ENCODE results near the gene ZBTB18. TPM values are rescaled to one million over a fixed set of nuclear protein-coding genes. Genes with fewer than 3 reads are reported as not detected.
A peak's percentile ranks its signal among the peaks of the same experiment; 100 is the strongest.
"Not testable (repeated sequence)": the region's sequence is repeated elsewhere in the genome, so short reads cannot be mapped to it uniquely, and the experiment has no call there.

The ZBTB18 gene
- total and polyA plus RNA-seq, 7 donors: 7.4 to 19.7 (median 15.3) TPM

GRCh38 chr1:244042293-244042692 lies 8.8 kb upstream of the ZBTB18 start:
- TF ChIP-seq EP300 (IDR thresholded peaks at IDR 0.05) (no peak), POLR2A (IDR thresholded peaks at IDR 0.05) (no peak), CTCF (IDR thresholded peaks at IDR 0.05) (no peak), POLR2AphosphoS5 (IDR thresholded peaks at IDR 0.05) (no peak)
- H3K9me3 ChIP-seq: no peaks in the 10 kb centered on the region
- 81 to 97% methylated on average over 3 of the region's 3 CpGs for WGBS, 2 donors
- H3K27me3 ChIP-seq: no peaks in the 10 kb centered on the region
- H3K36me3 ChIP-seq: no peaks in the 10 kb centered on the region
- no peak overlapping the region for H3K4me3 ChIP-seq
- intact Hi-C loops (cut with DNase I): loop anchor here (10.0 kb wide), 2 partner anchors 613 to 697 kb away; partner anchors contain the start of gene DESI2
- DNase-seq: no peak
- no peak overlapping the region for H3K27ac ChIP-seq
- peaks cover 0 to 6% (median 0%) of the 10 kb centered on the region in 4 donors for H3K4me1 ChIP-seq

GRCh38 chr1:244044423-244044822 lies 6.7 kb upstream of the ZBTB18 start:
- peaks cover 0 to 9% (median 0%) of the 10 kb centered on the region in 4 donors for H3K4me1 ChIP-seq
- DNase-seq: no peak
- no peaks in the 10 kb centered on the region for H3K27me3 ChIP-seq
- WGBS, 2 donors: 0 to 94% methylated on average over 1 of the region's 1 CpG
- intact Hi-C loops (cut with DNase I): loop anchor here (10.0 kb wide), 2 partner anchors 610 to 700 kb away; partner anchors contain the start of gene DESI2
- H3K27ac ChIP-seq: no peak overlapping the region
- H3K4me3 ChIP-seq: no peak overlapping the region
- TF ChIP-seq EP300 (IDR thresholded peaks at IDR 0.05) (no peak), POLR2A (IDR thresholded peaks at IDR 0.05) (no peak), POLR2AphosphoS5 (IDR thresholded peaks at IDR 0.05) (no peak), CTCF (IDR thresholded peaks at IDR 0.05) (no peak)
- H3K9me3 ChIP-seq: no peaks in the 10 kb centered on the region
- H3K36me3 ChIP-seq: no peaks in the 10 kb centered on the region

GRCh38 chr1:244046254-244046653 lies 4.8 kb upstream of the ZBTB18 start:
- intact Hi-C loops (cut with DNase I): loop anchor here (5.0 to 10.0 kb wide), 5 partner anchors 111 to 701 kb away; partner anchors contain the start of gene DESI2
- not testable (repeated sequence) for H3K9me3 ChIP-seq, H3K4me3 ChIP-seq, H3K27me3 ChIP-seq, H3K36me3 ChIP-seq, DNase-seq
- Histone ChIP-seq H3K27ac (peak overlapping the region in 3 of 4 donors; percentile 96 to 98 (median 97)), H3K4me1 (peaks cover 0 to 24% (median 12%) of the 10 kb centered on the region in 4 donors)
- WGBS, 2 donors: 90 to 94% methylated on average over 1 of the region's 1 CpG

- Histone ChIP-seq H3K36me3 (no peaks in the 10 kb centered on the region), H3K4me1 (peaks cover 0 to 32% (median 20%) of the 10 kb centered on the region in 4 donors), H3K4me3 (peak overlapping the region; percentile 76 to 90 (median 84)), H3K27ac (peak overlapping the region; percentile 95 to 98 (median 96)), H3K27me3 (no peaks in the 10 kb centered on the region), H3K9me3 (no peaks in the 10 kb centered on the region)
- intact Hi-C loops (cut with DNase I): loop anchor here (1.0 to 10.0 kb wide), 6 partner anchors 110 to 702 kb away; partner anchors contain the start of gene DESI2
- WGBS, 2 donors: 8 to 13% methylated on average over 13 of the region's 13 CpGs
- DNase-seq: no peak
- TF ChIP-seq EP300 (IDR thresholded peaks at IDR 0.05) (no peak), POLR2AphosphoS5 (IDR thresholded peaks at IDR 0.05) (peak in 1 of 4 donors; percentile 45), CTCF (IDR thresholded peaks at IDR 0.05) (no peak), POLR2A (IDR thresholded peaks at IDR 0.05) (no peak)
Observed at GRCh38 chr1:244046907-244047611, 4.0 kb upstream of the ZBTB18 start.

- DNase-seq: peak; percentile 91
- peaks cover 0 to 39% (median 25%) of the 10 kb centered on the region in 4 donors for H3K4me1 ChIP-seq
- 0% methylated on average over 54 of the region's 54 CpGs for WGBS, 2 donors
- no peaks in the 10 kb centered on the region for H3K36me3 ChIP-seq
- no peaks in the 10 kb centered on the region for H3K9me3 ChIP-seq
- H3K27ac ChIP-seq: peak overlapping the region; percentile 95 to 98 (median 96)
- no peaks in the 10 kb centered on the region for H3K27me3 ChIP-seq
- intact Hi-C loops (cut with DNase I): loop anchor here (1.0 to 10.0 kb wide), 8 partner anchors 110 to 703 kb away; partner anchors contain the start of genes AKT3 and DESI2
- TF ChIP-seq CTCF (IDR thresholded peaks at IDR 0.05) (no peak), EP300 (IDR thresholded peaks at IDR 0.05) (no peak), POLR2AphosphoS5 (IDR thresholded peaks at IDR 0.05) (peak; percentile 95 to 99 (median 97)), POLR2A (IDR thresholded peaks at IDR 0.05) (peak; percentile 96 to 98)
- H3K4me3 ChIP-seq: peak overlapping the region; percentile 76 to 90 (median 84)
Observed at GRCh38 chr1:244047621-244048255, 3.3 kb upstream of the ZBTB18 start.

Data from sigmoid colon (tissue), 7 donors.